SU-DHL-6 (cell line): ENCODE measurements around the gene ARMH4.

Source experiments
- CTCF ChIP-seq: fragments of 200-600 bp; sonication (generic); IDR thresholded peaks from one replicate; pipeline ENCODE4 v1.5.1; 2017; ENCODE audit warnings: antibody characterized with exemption, mild to moderate bottlenecking, low read length, moderate library complexity; ENCODE audit not compliant: insufficient read depth, poor library complexity, severe bottlenecking
- EZH2phosphoT487 ChIP-seq: fragments of 200-600 bp; sonication (generic), shearing (Covaris generic); conservative IDR thresholded peaks from 2 replicates; pipeline ENCODE4 v1.6.1; 2018; ENCODE audit warnings: mild to moderate bottlenecking, antibody characterized with exemption, low read length, moderate library complexity, mixed read lengths

GRCh38 chr14:57998766-57999165 lies 153.2 kb downstream of the ARMH4 start:
- TF ChIP-seq CTCF (no peak), EZH2phosphoT487 (no peak)
